NCI-H1105 treated with DMSO at 0.1 percent for 48 hours (cell line): ENCODE data around the gene C11orf21.

Source experiments
- DNase-seq: peaks from one replicate; lab custom pipeline; 2025; lab: John Stamatoyannopoulos, UW

Gene C11orf21

GRCh38 chr11:2308713-2309112, 7.0 kb upstream of the C11orf21 start:
- no peak for DNase-seq

GRCh38 chr11:2307501-2308331, 6.0 kb upstream of the C11orf21 start:
- no peak for DNase-seq

GRCh38 chr11:2306877-2307500, 5.3 kb upstream of the C11orf21 start:
- no peak for DNase-seq

GRCh38 chr11:2306452-2306823, 4.7 kb upstream of the C11orf21 start:
- no peak for DNase-seq

GRCh38 chr11:2305788-2306451, 4.2 kb upstream of the C11orf21 start:
- DNase-seq: no peak

GRCh38 chr11:2305140-2305778, 3.5 kb upstream of the C11orf21 start:
- peak; percentile 55 for DNase-seq

GRCh38 chr11:2304506-2305139, 2.9 kb upstream of the C11orf21 start:
- no peak for DNase-seq

- no peak for DNase-seq
These were observed 2.1 kb upstream of the C11orf21 start for GRCh38 chr11:2303627-2304505.

- no peak for DNase-seq
These were observed 1.3 kb upstream of the C11orf21 start for GRCh38 chr11:2302896-2303626.

GRCh38 chr11:2302306-2302895, 683 bp upstream of the C11orf21 start:
- no peak for DNase-seq

GRCh38 chr11:2300936-2301630, 635 bp downstream of the C11orf21 start:
- no peak for DNase-seq

- DNase-seq: no peak
These were observed 1.3 kb downstream of the C11orf21 start for GRCh38 chr11:2300290-2300935.

- DNase-seq: no peak
These were observed 1.9 kb downstream of the C11orf21 start for GRCh38 chr11:2299773-2300172.

- peak; percentile 39 for DNase-seq
These were observed 2.6 kb downstream of the C11orf21 start for GRCh38 chr11:2298795-2299761.

- no peak for DNase-seq
These were observed 3.5 kb downstream of the C11orf21 start for GRCh38 chr11:2298131-2298794.

- DNase-seq: no peak
These were observed 4.1 kb downstream of the C11orf21 start for GRCh38 chr11:2297623-2298030.
